ENCODE data around the gene CLEC1A. TPM values are rescaled to one million over a fixed set of nuclear protein-coding genes. Genes with fewer than 3 reads are reported as not detected.

The CLEC1A gene
- total and polyA plus RNA-seq, 2 experiments from 2014 or later: not detected

DNA sequence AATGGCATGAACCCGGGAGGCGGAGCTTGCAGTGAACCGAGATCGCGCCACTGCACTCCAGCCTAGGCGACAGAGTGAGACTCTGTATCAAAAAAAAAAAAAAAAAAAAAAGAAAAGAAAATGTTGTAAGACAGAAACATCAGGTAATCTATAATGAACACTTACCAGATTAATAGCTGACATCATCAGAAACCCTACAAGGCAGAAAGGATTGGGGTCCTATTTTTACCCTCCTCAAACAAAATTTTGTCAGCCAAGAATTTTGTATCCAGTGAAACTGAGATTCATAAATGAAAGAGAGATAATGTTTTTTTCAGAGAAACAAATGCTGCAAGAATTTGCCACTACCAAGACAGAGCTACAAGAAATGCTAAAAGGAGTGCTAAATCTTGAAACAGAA lies 14.1 kb downstream of the CLEC1A start:
- H3K79me2 ChIP-seq (ENCODE audit: insufficient read depth): no peaks in the 10 kb centered on the region
- in situ Hi-C loops (cut with MboI): no loop called here

DNA sequence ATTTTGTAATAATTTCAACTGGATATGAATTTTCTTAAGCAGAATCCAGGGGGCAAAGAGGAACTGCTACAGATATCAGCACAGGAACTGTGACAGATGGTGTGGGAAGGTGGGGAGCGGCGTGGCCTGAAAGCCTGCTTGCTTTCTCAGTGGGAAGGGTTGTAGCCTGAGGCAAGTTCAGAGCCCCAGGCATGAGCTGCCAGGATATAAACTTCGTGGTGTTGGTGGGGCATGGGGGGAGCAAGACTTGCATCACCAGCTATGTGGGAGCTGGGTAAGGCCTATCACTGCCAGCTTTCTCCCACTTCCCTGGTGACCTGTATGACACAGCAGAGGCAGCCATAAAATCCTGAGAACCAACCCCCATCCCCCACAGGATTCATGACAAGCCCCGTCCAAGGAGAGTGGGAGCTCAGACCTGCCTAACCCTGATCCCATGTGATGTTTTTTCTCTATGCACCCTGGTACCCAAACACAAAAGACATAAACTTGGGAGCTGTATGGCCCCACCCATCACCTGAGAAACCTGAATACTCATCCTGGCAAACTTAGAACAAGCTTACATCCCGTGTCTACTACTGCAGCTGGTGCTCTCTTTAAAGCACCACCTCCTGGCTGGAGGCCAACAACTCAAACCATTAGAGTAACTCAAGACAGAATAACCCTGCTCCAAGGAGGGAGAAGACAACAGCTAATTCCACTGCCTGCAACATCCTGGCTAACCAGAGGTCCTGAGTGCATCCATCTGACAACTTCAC lies 16.5 kb downstream of the CLEC1A start:
- H2AFZ ChIP-seq: no peak overlapping the region
- no peaks in the 10 kb centered on the region for H3K9me3 ChIP-seq (ENCODE audit: low read depth)
- no peaks in the 10 kb centered on the region for H3K36me3 ChIP-seq (ENCODE audit: low read depth)
- H3K27ac ChIP-seq: no peak overlapping the region
- in situ Hi-C loops (cut with MboI): no loop called here
- H3K9ac ChIP-seq: no peak overlapping the region
- no peak for DNase-seq
- whole genome bisulfite sequencing, 2 experiments (ENCODE audit: low coverage in 1 of 2, low lambda C conversion rate in 2 of 2, missing lambda C conversion rate in 2 of 2): 52 to 54% methylated on average over 5 of the region's 5 CpGs
- no peak overlapping the region for H3K4me3 ChIP-seq
- no peaks in the 10 kb centered on the region for H3F3A ChIP-seq (ENCODE audit: insufficient read depth)
- no peaks in the 10 kb centered on the region for H3K79me2 ChIP-seq (ENCODE audit: insufficient read depth)
- H3K4me2 ChIP-seq (ENCODE audit: unreplicated experiment): no peak overlapping the region
- no peaks in the 10 kb centered on the region for H3K9me2 ChIP-seq (ENCODE audit: insufficient read depth)
- H4K20me1 ChIP-seq (ENCODE audit: insufficient read depth): no peaks in the 10 kb centered on the region
- H3K4me1 ChIP-seq (ENCODE audit: insufficient read depth): no peaks in the 10 kb centered on the region
- H3K27me3 ChIP-seq (replicated peaks; ENCODE audit: insufficient read depth): no peaks in the 10 kb centered on the region
- TF ChIP-seq EZH2phosphoT487 (IDR thresholded peaks at IDR 0.05; ENCODE audit: insufficient read depth, low read depth) (no peak), EZH2 (IDR thresholded peaks at IDR 0.05; ENCODE audit: insufficient read depth, poor library complexity, severe bottlenecking) (no peak)

More for the DNA sequence above, 14.1 kb downstream of the CLEC1A start:
- 20 to 68% methylated on average over 2 to 6 of the region's 6 CpGs for WGBS, 2 experiments (ENCODE audit: low coverage in 1 of 2, low lambda C conversion rate in 2 of 2, missing lambda C conversion rate in 2 of 2)
- Histone ChIP-seq H3K4me2 (ENCODE audit: unreplicated experiment) (no peak overlapping the region), H3K9me3 (ENCODE audit: low read depth) (no peaks in the 10 kb centered on the region), H3K9me2 (ENCODE audit: insufficient read depth) (no peaks in the 10 kb centered on the region), H3K27ac (no peak overlapping the region), H3K27me3 (replicated peaks; ENCODE audit: insufficient read depth) (no peaks in the 10 kb centered on the region), H3K36me3 (ENCODE audit: low read depth) (no peaks in the 10 kb centered on the region), H2AFZ (no peak overlapping the region), H3F3A (ENCODE audit: insufficient read depth) (no peaks in the 10 kb centered on the region), H3K4me3 (no peak overlapping the region), H3K4me1 (ENCODE audit: insufficient read depth) (no peaks in the 10 kb centered on the region), H3K9ac (no peak overlapping the region), H4K20me1 (ENCODE audit: insufficient read depth) (no peaks in the 10 kb centered on the region)
- TF ChIP-seq EZH2phosphoT487 (IDR thresholded peaks at IDR 0.05; ENCODE audit: insufficient read depth, low read depth) (no peak), EZH2 (IDR thresholded peaks at IDR 0.05; ENCODE audit: insufficient read depth, poor library complexity, severe bottlenecking) (no peak)
- DNase-seq: no peak

DNA sequence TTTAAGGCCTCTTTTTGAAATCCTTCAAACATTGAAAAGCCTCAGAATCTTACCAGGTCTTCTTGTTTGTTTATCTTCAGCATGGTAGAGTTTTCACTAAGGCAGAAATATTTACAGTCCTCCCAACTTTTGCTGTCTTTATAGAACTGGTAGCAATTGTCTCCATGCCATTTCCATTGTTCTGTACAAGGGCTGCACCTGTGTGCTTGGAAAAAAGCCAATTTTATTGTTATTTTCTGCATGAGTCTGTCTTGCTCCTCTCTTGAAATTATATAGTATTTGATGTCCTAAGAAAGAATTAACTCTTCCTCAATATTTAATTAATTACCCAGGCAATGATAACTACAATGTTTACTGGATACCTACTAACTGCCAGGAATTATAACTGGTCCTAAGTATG lies 23.3 kb downstream of the CLEC1A start:
- no peaks in the 10 kb centered on the region for H3K27me3 ChIP-seq (replicated peaks; ENCODE audit: insufficient read depth)
- no peaks in the 10 kb centered on the region for H3F3A ChIP-seq (ENCODE audit: insufficient read depth)
- H3K9me3 ChIP-seq (ENCODE audit: low read depth): no peaks in the 10 kb centered on the region
- no peak for DNase-seq
- no peaks in the 10 kb centered on the region for H3K79me2 ChIP-seq (ENCODE audit: insufficient read depth)
- H3K9ac ChIP-seq: no peak overlapping the region
- no peak overlapping the region for H3K4me3 ChIP-seq
- H2AFZ ChIP-seq: no peak overlapping the region
- H3K4me2 ChIP-seq (ENCODE audit: unreplicated experiment): no peak overlapping the region
- no peaks in the 10 kb centered on the region for H3K9me2 ChIP-seq (ENCODE audit: insufficient read depth)
- H3K27ac ChIP-seq: no peak overlapping the region
- H3K36me3 ChIP-seq (ENCODE audit: low read depth): no peaks in the 10 kb centered on the region
- TF ChIP-seq EZH2 (IDR thresholded peaks at IDR 0.05; ENCODE audit: insufficient read depth, poor library complexity, severe bottlenecking): no peak
- TF ChIP-seq EZH2phosphoT487 (IDR thresholded peaks at IDR 0.05; ENCODE audit: insufficient read depth, low read depth): no peak
- H3K4me1 ChIP-seq (ENCODE audit: insufficient read depth): no peaks in the 10 kb centered on the region
- H4K20me1 ChIP-seq (ENCODE audit: insufficient read depth): no peaks in the 10 kb centered on the region
- in situ Hi-C loops (cut with MboI): no loop called here

DNA sequence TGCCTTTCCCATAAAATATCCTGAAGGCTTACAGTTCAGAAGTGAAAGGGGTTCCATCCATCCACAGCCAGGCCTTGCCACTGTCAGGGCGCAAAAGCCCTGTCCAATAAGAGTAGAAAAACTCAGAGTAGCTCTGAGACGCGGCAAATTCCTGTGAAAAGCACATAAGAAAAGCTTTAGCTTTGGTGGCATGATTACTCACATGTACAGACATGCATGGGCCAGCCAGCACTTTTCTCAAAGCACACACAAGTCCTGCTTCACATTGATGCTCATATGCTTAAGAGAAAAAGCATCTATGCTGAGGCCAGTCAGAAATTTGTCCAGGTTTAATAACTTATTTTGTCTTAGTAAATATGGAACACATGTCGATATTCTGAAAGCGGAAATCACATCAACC lies 25.5 kb downstream of the CLEC1A start:
- TF ChIP-seq EZH2phosphoT487 (IDR thresholded peaks at IDR 0.05; ENCODE audit: insufficient read depth, low read depth): no peak
- no peak for TF ChIP-seq EZH2 (IDR thresholded peaks at IDR 0.05; ENCODE audit: insufficient read depth, poor library complexity, severe bottlenecking)

More for the DNA sequence above, 25.5 kb downstream of the CLEC1A start:
- no peaks in the 10 kb centered on the region for H3K27me3 ChIP-seq (replicated peaks; ENCODE audit: insufficient read depth)
- 65 to 74% methylated on average over 5 of the region's 5 CpGs for WGBS, 2 experiments (ENCODE audit: low coverage in 1 of 2, low lambda C conversion rate in 2 of 2, missing lambda C conversion rate in 2 of 2)
- H3K4me2 ChIP-seq (ENCODE audit: unreplicated experiment): no peak overlapping the region
- no peak for DNase-seq
- H2AFZ ChIP-seq: 0 out of 2 replicates have a peak overlapping the region, but pooled peaks have one; percentile 10
- no peaks in the 10 kb centered on the region for H4K20me1 ChIP-seq (ENCODE audit: insufficient read depth)
- no peak overlapping the region for H3K4me3 ChIP-seq
- H3K9me3 ChIP-seq (ENCODE audit: low read depth): no peaks in the 10 kb centered on the region
- no peak overlapping the region for H3K9ac ChIP-seq
- H3K27ac ChIP-seq: no peak overlapping the region
- peaks cover 14% of the 10 kb centered on the region for H3K4me1 ChIP-seq (ENCODE audit: insufficient read depth)
- no peaks in the 10 kb centered on the region for H3K36me3 ChIP-seq (ENCODE audit: low read depth)
- H3K79me2 ChIP-seq (ENCODE audit: insufficient read depth): no peaks in the 10 kb centered on the region
- no peaks in the 10 kb centered on the region for H3F3A ChIP-seq (ENCODE audit: insufficient read depth)
- no peaks in the 10 kb centered on the region for H3K9me2 ChIP-seq (ENCODE audit: insufficient read depth)
- in situ Hi-C loops (cut with MboI): no loop called here

All from GM23248 (cell line).